Endothelial cell of umbilical vein (primary cell): ENCODE data around the gene NOP9. TPM values are rescaled to one million over a fixed set of nuclear protein-coding genes. Genes with fewer than 3 reads are reported as not detected.

ENCODE experiments used
- BruUV-seq: library from RNA; stranded (reverse); fragments of 400-500 nt; replicated peaks from 2 replicates; lab custom pipeline; 2021; lab: Mats Ljungman, UMichigan
- CTCF ChIA-PET: fragments of 300-600, 350-600 bp; sonication (Branson Sonifier 250); formaldehyde crosslinking; loops from one replicate; lab custom pipeline; 2021; ENCODE audit warnings: antibody characterized with exemption, inconsistent platforms; lab: Charles Lee
- POLR2A ChIA-PET: fragments of 300-600, 350-600 bp; sonication (Branson Sonifier 250); formaldehyde crosslinking; loops from one replicate; lab custom pipeline; 2021; ENCODE audit warnings: antibody characterized with exemption, inconsistent platforms; lab: Charles Lee
- DNase-seq: peaks from one replicate; pipeline ENCODE4 v3.0.0-alpha.2; 2011; ENCODE audit warnings: low read depth, low spot score
- FAIRE-seq: peaks from 2 replicates; lab custom pipeline; 2011; peaks lifted over from hg19 to GRCh38; lab: Jason Lieb, UNC
- H2AFZ ChIP-seq: 2 replicates; pipeline ENCODE4 v1.6.0; 2012; ENCODE audit warnings: low read depth, low read length, control low read depth, inconsistent platforms
- H3K27ac ChIP-seq: 2 replicates; pipeline ENCODE4 v1.5.1; 2011; ENCODE audit warnings: low read depth, mild to moderate bottlenecking, control low read depth, low read length, moderate library complexity; ENCODE audit not compliant: insufficient read depth
- H3K27me3 ChIP-seq, 2 experiments: 2 replicates each; pipeline versions ENCODE4 v1.6.0 to v1.6.1; 2011; ENCODE audit warnings: low read length in 2 of 2, mixed read lengths in 1 of 2; ENCODE audit not compliant: control insufficient read depth in 2 of 2, insufficient read depth in 2 of 2
- H3K36me3 ChIP-seq, 2 experiments: 2 replicates in 1 of 2; 3 replicates in 1 of 2; pipeline ENCODE4 v1.5.1; 2011; ENCODE audit warnings: low read length in 2 of 2, mild to moderate bottlenecking in 1 of 2, moderate library complexity in 1 of 2; ENCODE audit not compliant: control insufficient read depth in 2 of 2, insufficient read depth in 2 of 2; ENCODE audit errors: extremely low read depth in 1 of 2
- H3K4me1 ChIP-seq: 3 replicates; pipeline ENCODE4 v1.5.1; 2011; ENCODE audit warnings: mild to moderate bottlenecking, low read length; ENCODE audit not compliant: control insufficient read depth, insufficient read depth; ENCODE audit errors: extremely low read depth
- H3K4me2 ChIP-seq: 2 replicates; pipeline ENCODE4 v1.6.1; 2011; ENCODE audit warnings: low read length, control low read depth, mixed read lengths; ENCODE audit not compliant: insufficient read depth
- H3K4me3 ChIP-seq, 3 experiments: fragments of 200-600 bp in 1 of 3; sonication (generic), shearing (Covaris generic) in 1 of 3; replicated peaks in 1 of 3; 2 replicates each; pipeline ENCODE4 v1.5.1; 2011 to 2016; ENCODE audit warnings: control low read depth in 3 of 3, low read length in 3 of 3, mild to moderate bottlenecking in 2 of 3, inconsistent platforms in 1 of 3, low read depth in 1 of 3, moderate library complexity in 1 of 3; ENCODE audit not compliant: insufficient read depth in 1 of 3
- H3K79me2 ChIP-seq: 2 replicates; pipeline ENCODE4 v1.6.0; 2012; ENCODE audit warnings: low read length, inconsistent platforms; ENCODE audit not compliant: control insufficient read depth, insufficient read depth
- H3K9ac ChIP-seq: replicated peaks from 2 replicates; pipeline ENCODE3; 2011; ENCODE audit warnings: low read length, control low read depth; ENCODE audit not compliant: insufficient read depth; ENCODE audit errors: extremely low read depth
- H3K9me1 ChIP-seq: replicated peaks from 3 replicates; pipeline ENCODE4 v1.6.0; 2011; ENCODE audit warnings: mild to moderate bottlenecking, low read length; ENCODE audit not compliant: control insufficient read depth, insufficient read depth; ENCODE audit errors: extremely low read depth
- H3K9me3 ChIP-seq: replicated peaks from 2 replicates; pipeline ENCODE4 v1.5.1; 2012; ENCODE audit warnings: low read length, inconsistent platforms; ENCODE audit not compliant: control insufficient read depth, insufficient read depth
- H4K20me1 ChIP-seq: replicated peaks from 2 replicates; pipeline ENCODE3; 2011; ENCODE audit warnings: mild to moderate bottlenecking, low read length; ENCODE audit not compliant: control insufficient read depth, insufficient read depth; ENCODE audit errors: extremely low read depth
- EZH2 ChIP-seq: IDR thresholded peaks from 2 replicates; pipeline ENCODE4 v1.6.1; 2012; ENCODE audit warnings: borderline replicate concordance, low read depth, mild to moderate bottlenecking, moderate library complexity, low read length, inconsistent platforms; ENCODE audit not compliant: severe bottlenecking
- FOS ChIP-seq: IDR thresholded peaks from 2 replicates; pipeline ENCODE4 v1.6.1; 2011; ENCODE audit warnings: mild to moderate bottlenecking, low read length, moderate library complexity, borderline replicate concordance; ENCODE audit not compliant: insufficient read depth
- GATA2 ChIP-seq: IDR thresholded peaks from 2 replicates; pipeline ENCODE4 v1.7.0; 2011; ENCODE audit warnings: low read depth, mild to moderate bottlenecking, moderate library complexity, mixed read lengths, low read length; ENCODE audit not compliant: insufficient read length, insufficient read depth
- JUN ChIP-seq: IDR thresholded peaks from 2 replicates; pipeline ENCODE4 v1.6.1; 2011; ENCODE audit warnings: borderline replicate concordance, low read depth; ENCODE audit not compliant: insufficient read length, insufficient read depth
- MYC ChIP-seq: IDR thresholded peaks from one replicate; pipeline ENCODE4 v1.6.1; 2011; ENCODE audit warnings: mild to moderate bottlenecking, low read depth, low read length
- POLR2A ChIP-seq: IDR thresholded peaks from 2 replicates; pipeline ENCODE4 v1.6.1; 2012; ENCODE audit warnings: low read depth, mild to moderate bottlenecking, control low read depth, low read length
- POLR2AphosphoS5 ChIP-seq: IDR thresholded peaks from 2 replicates; pipeline ENCODE4 v1.6.1; 2012; ENCODE audit warnings: low read depth, mild to moderate bottlenecking, control low read depth, low read length, moderate library complexity; ENCODE audit not compliant: insufficient read depth
- dilution Hi-C: fragments of 300-500 bp; cut with MboI; formaldehyde crosslinking; loops from one replicate; pipeline ENCODE4 v1.15.0; 2019; ENCODE audit warnings: low sequenced_read_pairs; ENCODE audit not compliant: extremely low pct_ligation_motif_present
- intact Hi-C: fragments of 100-400 bp; cut with micrococcal nuclease; formaldehyde crosslinking; loops from one replicate; pipeline ENCODE4 v1.10.0; 2022
- polyA plus RNA-seq, 4 experiments: library from polyadenylated mRNA; depleted of rRNA in 3 of 4; stranded (reverse) in 3 of 4; unstranded in 1 of 4; fragments of >200 nt; gene quantifications; 2 replicates each; pipeline versions ENCODE4 v1.2.1 to v1.2.3, GENCODE V29; 2011 to 2012; ENCODE audit warnings: missing spikeins in 1 of 4
- total RNA-seq: library from RNA; stranded (reverse); gene quantifications from 2 replicates; pipeline ENCODE4 v1.2.3, GENCODE V29; 2021
- TF ChIP-seq, protein P1 (sequence below), 2 donors: IDR thresholded peaks; 1 replicate in 1 of 2; 2 replicates in 1 of 2; pipeline ENCODE4 v1.5.1; 2011; ENCODE audit warnings: low read length in 2 of 2, mild to moderate bottlenecking in 2 of 2, moderate library complexity in 2 of 2, control low read depth in 1 of 2, inconsistent platforms in 1 of 2, low read depth in 1 of 2; ENCODE audit not compliant: insufficient read depth in 1 of 2; ENCODE audit errors: extremely low read depth in 1 of 2
- TF ChIP-seq, protein P2 (sequence below): IDR thresholded peaks from 2 replicates; pipeline ENCODE4 v1.6.1; 2011; ENCODE audit not compliant: insufficient read depth, insufficient read length

NOP9 gene
- total and polyA plus RNA-seq, 2 donors (not counting 3 experiments of a cell fraction or from before 2014, with no cell fraction given), result 16.2 to 31.0 TPM

DNA sequence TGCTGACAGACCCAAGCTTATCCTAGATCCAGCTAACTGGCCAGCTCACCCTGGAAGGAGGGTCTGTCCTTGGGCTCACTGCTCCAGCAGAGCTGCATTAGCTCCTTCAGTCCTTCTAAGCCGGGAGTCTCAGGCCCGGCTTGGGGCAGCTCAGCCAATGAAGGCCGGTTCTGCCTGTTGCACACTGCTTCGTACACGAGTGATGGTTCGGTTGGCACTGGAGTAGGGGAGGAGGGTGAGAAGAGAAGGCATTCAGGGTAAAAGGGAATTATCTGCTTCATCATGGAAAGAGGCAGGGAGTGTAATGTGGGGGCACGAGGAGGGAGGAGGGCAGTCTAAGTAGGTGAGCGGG, 38.1 kb downstream of the NOP9 start:
- Histone ChIP-seq H3K9me1 (no peaks in the 10 kb centered on the region), H2AFZ (no peak overlapping the region), H4K20me1 (no peaks in the 10 kb centered on the region), H3K4me1 (peaks cover 31% of the 10 kb centered on the region), H3K4me3 (no peak overlapping the region), H3K4me2 (no peak overlapping the region), H3K9ac (no peak overlapping the region), H3K27ac (no peak overlapping the region), H3K9me3 (no peaks in the 10 kb centered on the region), H3K27me3 (peaks cover 5 to 9% of the 10 kb centered on the region in 2 experiments), H3K79me2 (no peaks in the 10 kb centered on the region), H3K36me3 (no peaks in the 10 kb centered on the region)
- dilution Hi-C loops (no loop called here), intact Hi-C loops (no loop called here)
- TF ChIP-seq POLR2A, result no peak
- no peak for TF ChIP-seq JUN
- no peak for TF ChIP-seq EZH2
- TF ChIP-seq MYC, result no peak
- TF ChIP-seq POLR2AphosphoS5, result no peak
- TF ChIP-seq FOS, result no peak
- TF ChIP-seq, protein P1, sequence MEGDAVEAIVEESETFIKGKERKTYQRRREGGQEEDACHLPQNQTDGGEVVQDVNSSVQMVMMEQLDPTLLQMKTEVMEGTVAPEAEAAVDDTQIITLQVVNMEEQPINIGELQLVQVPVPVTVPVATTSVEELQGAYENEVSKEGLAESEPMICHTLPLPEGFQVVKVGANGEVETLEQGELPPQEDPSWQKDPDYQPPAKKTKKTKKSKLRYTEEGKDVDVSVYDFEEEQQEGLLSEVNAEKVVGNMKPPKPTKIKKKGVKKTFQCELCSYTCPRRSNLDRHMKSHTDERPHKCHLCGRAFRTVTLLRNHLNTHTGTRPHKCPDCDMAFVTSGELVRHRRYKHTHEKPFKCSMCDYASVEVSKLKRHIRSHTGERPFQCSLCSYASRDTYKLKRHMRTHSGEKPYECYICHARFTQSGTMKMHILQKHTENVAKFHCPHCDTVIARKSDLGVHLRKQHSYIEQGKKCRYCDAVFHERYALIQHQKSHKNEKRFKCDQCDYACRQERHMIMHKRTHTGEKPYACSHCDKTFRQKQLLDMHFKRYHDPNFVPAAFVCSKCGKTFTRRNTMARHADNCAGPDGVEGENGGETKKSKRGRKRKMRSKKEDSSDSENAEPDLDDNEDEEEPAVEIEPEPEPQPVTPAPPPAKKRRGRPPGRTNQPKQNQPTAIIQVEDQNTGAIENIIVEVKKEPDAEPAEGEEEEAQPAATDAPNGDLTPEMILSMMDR (IDR thresholded peaks at IDR 0.05; ENCODE audit: extremely low read depth in 1 of 2, insufficient read depth in 1 of 2, low read depth in 1 of 2, low read length in 2 of 2), result no peak
- TF ChIP-seq, protein P2, sequence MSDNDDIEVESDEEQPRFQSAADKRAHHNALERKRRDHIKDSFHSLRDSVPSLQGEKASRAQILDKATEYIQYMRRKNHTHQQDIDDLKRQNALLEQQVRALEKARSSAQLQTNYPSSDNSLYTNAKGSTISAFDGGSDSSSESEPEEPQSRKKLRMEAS, result no peak
- TF ChIP-seq GATA2, result no peak
- CTCF ChIA-PET, result interaction anchor here (1.5 to 20.1 kb wide), 3 partner anchors 24 to 96 kb away, joined by 4 to 811 read pairs (median 20); partner anchors contain the start of genes CBLN3 and KHNYN
- BruUV-seq, result no TSS peak
- FAIRE-seq (no peak), DNase-seq (no peak)
- POLR2A ChIA-PET, result no interaction called here
